HCT116 (cell line): Measurements from ENCODE around the gene WASHC3. TPM values are rescaled to one million over a fixed set of nuclear protein-coding genes. Genes with fewer than 3 reads are reported as not detected.

Source experiments
- ATAC-seq: fragments of 200-7000 bp; cut with Tn5 transposase; 2 replicates; pipeline ENCODE4 v1.9.1; 2020; ENCODE audit warnings: mild to moderate bottlenecking, moderate library complexity
- BruUV-seq: library from RNA; stranded (reverse); fragments of 400-500 nt; replicated peaks from 2 replicates; lab custom pipeline; 2021; lab: Mats Ljungman, UMichigan
- CTCF ChIA-PET: fragments of 300-600 bp; sonication (Branson Sonifier 250); formaldehyde crosslinking; loops from one replicate; lab custom pipeline; 2021; ENCODE audit warnings: antibody characterized with exemption; lab: Charles Lee
- POLR2A ChIA-PET: fragments of 300-600, 350-600 bp; sonication (Branson Sonifier 250); formaldehyde crosslinking; loops from one replicate; lab custom pipeline; 2021; ENCODE audit warnings: antibody characterized with exemption; lab: Charles Lee
- RAD21 ChIA-PET, 2 experiments: fragments of 300-600 bp; sonication (Branson Sonifier 250); formaldehyde crosslinking; loops; one replicate each; lab custom pipeline; 2023; ENCODE audit warnings: low total read pairs in 2 of 2; ENCODE audit not compliant: uncharacterized antibody in 2 of 2, unreplicated experiment in 2 of 2, low non-redundant PET in 1 of 2; lab: Charles Lee
- DNase-seq: peaks from one replicate; pipeline ENCODE4 v3.0.0-alpha.2; 2010; ENCODE audit warnings: low read depth, low spot score
- H2AFZ ChIP-seq: fragments of 200-600 bp; shearing (Covaris generic), sonication (generic); 2 replicates; pipeline ENCODE4 v1.6.1; 2017; ENCODE audit warnings: low read depth, mixed run types, mixed read lengths, antibody characterized with exemption, low read length; ENCODE audit not compliant: poor library complexity, severe bottlenecking
- H3K27ac ChIP-seq: 2 replicates; pipeline ENCODE4 v1.5.1; 2012; ENCODE audit warnings: low read depth, low read length
- H3K27me3 ChIP-seq: fragments of 200-600 bp; sonication (generic); 2 replicates; pipeline ENCODE4 v1.6.1; 2016; ENCODE audit warnings: mixed run types, low read length, mixed read lengths; ENCODE audit not compliant: insufficient read depth
- H3K36me3 ChIP-seq, 2 experiments: fragments of 200-500 bp in 1 of 2; fragments of 200-600 bp in 1 of 2; sonication (Bioruptor generic) in 1 of 2; sonication (generic) in 1 of 2; 2 replicates each; pipeline versions ENCODE4 v1.5.1 to v1.6.1; 2014 to 2016; ENCODE audit warnings: low read length in 2 of 2, inconsistent platforms in 1 of 2, mixed read lengths in 1 of 2, mixed run types in 1 of 2; ENCODE audit not compliant: insufficient read depth in 2 of 2, control insufficient read depth in 1 of 2
- H3K4me1 ChIP-seq, 2 experiments: fragments of 200-600 bp in 1 of 2; sonication (generic) in 1 of 2; 2 replicates each; pipeline versions ENCODE4 v1.5.1 to v1.6.1; 2012 to 2017; ENCODE audit warnings: low read length in 2 of 2, inconsistent platforms in 1 of 2, mild to moderate bottlenecking in 1 of 2, mixed read lengths in 1 of 2, mixed run types in 1 of 2, moderate library complexity in 1 of 2; ENCODE audit not compliant: insufficient read depth in 2 of 2, control insufficient read depth in 1 of 2
- H3K4me2 ChIP-seq: fragments of 200-600 bp; sonication (generic); 2 replicates; pipeline ENCODE4 v1.6.1; 2017; ENCODE audit warnings: mixed run types, low read length, mixed read lengths
- H3K4me3 ChIP-seq, 2 experiments: fragments of 200-600 bp in 1 of 2; sonication (generic) in 1 of 2; replicated peaks in 1 of 2; 2 replicates each; pipeline ENCODE4 v1.5.1; 2011 to 2016; ENCODE audit warnings: low read length in 2 of 2, control low read depth in 1 of 2, low read depth in 1 of 2, mild to moderate bottlenecking in 1 of 2, mixed read lengths in 1 of 2, mixed run types in 1 of 2
- H3K79me2 ChIP-seq: fragments of 200-600 bp; sonication (generic); 2 replicates; pipeline ENCODE4 v1.6.1; 2017; ENCODE audit warnings: mild to moderate bottlenecking, mixed run types, low read length, moderate library complexity, mixed read lengths; ENCODE audit not compliant: insufficient read depth
- H3K9ac ChIP-seq: fragments of 200-600 bp; sonication (generic); 2 replicates; pipeline ENCODE4 v1.6.1; 2016; ENCODE audit warnings: low read length, mixed read lengths
- H3K9me2 ChIP-seq: fragments of 200-600 bp; sonication (generic), shearing (Covaris generic); 2 replicates; pipeline ENCODE4 v1.6.1; 2017; ENCODE audit warnings: mixed run types, mild to moderate bottlenecking, moderate library complexity; ENCODE audit not compliant: insufficient read depth
- H3K9me3 ChIP-seq, 2 experiments: fragments of 200-500 bp in 1 of 2; fragments of 200-600 bp in 1 of 2; sonication (Bioruptor generic) in 1 of 2; sonication (generic) in 1 of 2; 2 replicates each; pipeline ENCODE4 v1.6.1; 2014 to 2017; ENCODE audit warnings: low read length in 2 of 2, mixed read lengths in 2 of 2, inconsistent platforms in 1 of 2, low read depth in 1 of 2, mild to moderate bottlenecking in 1 of 2, mixed run types in 1 of 2, moderate library complexity in 1 of 2; ENCODE audit not compliant: control insufficient read depth in 1 of 2, insufficient read depth in 1 of 2
- H4K20me1 ChIP-seq: fragments of 200-600 bp; sonication (generic), shearing (Covaris generic); 2 replicates; pipeline ENCODE4 v1.6.1; 2017; ENCODE audit warnings: mixed run types, mild to moderate bottlenecking, moderate library complexity; ENCODE audit not compliant: insufficient read depth
- ATF3 ChIP-seq: IDR thresholded peaks from 2 replicates; pipeline ENCODE4 v1.6.1; 2012
- CEBPB ChIP-seq: IDR thresholded peaks from 2 replicates; pipeline ENCODE4 v1.6.1; 2012; ENCODE audit warnings: low read depth
- ELF1 ChIP-seq: IDR thresholded peaks from 2 replicates; pipeline ENCODE4 v1.6.1; 2012; ENCODE audit warnings: low read depth, borderline replicate concordance
- EZH2 ChIP-seq: fragments of 200-600 bp; sonication (generic); IDR thresholded peaks from 2 replicates; pipeline ENCODE4 v1.6.1; 2017; ENCODE audit warnings: antibody characterized with exemption, mixed run types
- JUND ChIP-seq: IDR thresholded peaks from 2 replicates; pipeline ENCODE4 v1.6.1; 2012
- POLR2AphosphoS5 ChIP-seq: IDR thresholded peaks from 2 replicates; pipeline ENCODE4 v1.6.1; 2011; ENCODE audit warnings: mild to moderate bottlenecking, low read depth, low read length, moderate library complexity
- REST ChIP-seq: IDR thresholded peaks from 2 replicates; pipeline ENCODE4 v1.6.1; 2012; ENCODE audit warnings: low read depth
- SIN3A ChIP-seq: IDR thresholded peaks from 2 replicates; pipeline ENCODE4 v1.6.1; 2012; ENCODE audit warnings: low read depth
- TCF7L2 ChIP-seq: IDR thresholded peaks from 2 replicates; pipeline ENCODE4 v1.7.0; 2011; ENCODE audit warnings: borderline replicate concordance, inconsistent platforms; ENCODE audit not compliant: insufficient read depth, insufficient read length; ENCODE audit errors: extremely low read depth
- ZFX ChIP-seq: fragments of 450-650 bp; IDR thresholded peaks from 2 replicates; pipeline ENCODE4 v1.6.1; 2017
- ZNF274 ChIP-seq: fragments of 200-500 bp; sonication (Bioruptor generic); IDR thresholded peaks from 2 replicates; pipeline ENCODE4 v1.6.1; 2014; ENCODE audit warnings: mild to moderate bottlenecking, low read depth, low read length, inconsistent platforms
- intact Hi-C: fragments of 100-400 bp; cut with micrococcal nuclease; formaldehyde crosslinking; loops from 2 replicates; pipeline ENCODE4 v1.10.0; 2022
- total RNA-seq: library from RNA; stranded (reverse); gene quantifications from one replicate; pipeline ENCODE4 v1.2.1, GENCODE V29; 2021; ENCODE audit not compliant: unreplicated experiment

Gene WASHC3
- total RNA-seq, 1 experiment from 2014 or later = 15.6 TPM

- no peak overlapping the region for H3K4me2 ChIP-seq
- no peak overlapping the region for H3K4me3 ChIP-seq
- no peaks in the 10 kb centered on the region for H3K36me3 ChIP-seq
- ATAC-seq (no peak), DNase-seq (no peak)
- no peaks in the 10 kb centered on the region for H3K4me1 ChIP-seq
- no peaks in the 10 kb centered on the region for H3K27me3 ChIP-seq
- intact Hi-C loops = no loop called here
- no peaks in the 10 kb centered on the region for H3K9me2 ChIP-seq
- H4K20me1 ChIP-seq = no peaks in the 10 kb centered on the region
- H3K27ac ChIP-seq = no peak overlapping the region
- CTCF ChIA-PET = no interaction called here
- BruUV-seq = no TSS peak
- H2AFZ ChIP-seq = no peak overlapping the region
- no peaks in the 10 kb centered on the region for H3K9me3 ChIP-seq
- H3K9ac ChIP-seq = no peak overlapping the region
- no peak for TF ChIP-seq EZH2
- TF ChIP-seq, all 23 proteins: peak for 0
- no peaks in the 10 kb centered on the region for H3K79me2 ChIP-seq
- ChIA-PET POLR2A (no interaction called here), RAD21 (no interaction called here)
Observed at GRCh38 chr12:102008615-102009126, 53.1 kb downstream of the WASHC3 start.

GRCh38 chr12:102005256-102005655 is 56.5 kb downstream of the WASHC3 start:
- H3K79me2 ChIP-seq = no peaks in the 10 kb centered on the region
- H3K9me2 ChIP-seq = no peaks in the 10 kb centered on the region
- H3K27me3 ChIP-seq = no peaks in the 10 kb centered on the region
- H3K4me3 ChIP-seq = no peak overlapping the region
- ATAC-seq = no peak
- CTCF ChIA-PET = no interaction called here
- RAD21 ChIA-PET = no interaction called here
- H3K27ac ChIP-seq = no peak overlapping the region
- no peaks in the 10 kb centered on the region for H3K9me3 ChIP-seq
- intact Hi-C loops = no loop called here
- H3K36me3 ChIP-seq = no peaks in the 10 kb centered on the region
- POLR2A ChIA-PET = no interaction called here
- no peak for DNase-seq
- H2AFZ ChIP-seq = no peak overlapping the region
- H3K9ac ChIP-seq = no peak overlapping the region
- H3K4me1 ChIP-seq = no peaks in the 10 kb centered on the region
- H3K4me2 ChIP-seq = no peak overlapping the region
- no peaks in the 10 kb centered on the region for H4K20me1 ChIP-seq
- BruUV-seq = no TSS peak
- TF ChIP-seq ZNF274 (no peak), ZFX (no peak), SIN3A (no peak), POLR2AphosphoS5 (no peak), CEBPB (no peak), JUND (no peak), REST (no peak), ATF3 (no peak), ELF1 (no peak), TCF7L2 (no peak)
